Uterus (tissue), 2 donors: ENCODE measurements around the gene SPRY2.

Source experiments
- CTCF ChIP-seq, 4 experiments: fragments of 200-600 bp in 2 of 4; fragments of 450-650 bp in 2 of 4; sonication (generic) in 2 of 4; IDR thresholded peaks; one replicate each; pipeline ENCODE4 v1.5.1; 2016 to 2019; ENCODE audit warnings: antibody characterized with exemption in 4 of 4, mild to moderate bottlenecking in 2 of 4, moderate library complexity in 1 of 4
- POLR2A ChIP-seq, 2 donors: fragments of 450-650 bp; IDR thresholded peaks; one replicate each; pipeline ENCODE4 v1.6.1; 2016; ENCODE audit warnings: antibody characterized with exemption in 2 of 2, mild to moderate bottlenecking in 1 of 2, moderate library complexity in 1 of 2

DNA sequence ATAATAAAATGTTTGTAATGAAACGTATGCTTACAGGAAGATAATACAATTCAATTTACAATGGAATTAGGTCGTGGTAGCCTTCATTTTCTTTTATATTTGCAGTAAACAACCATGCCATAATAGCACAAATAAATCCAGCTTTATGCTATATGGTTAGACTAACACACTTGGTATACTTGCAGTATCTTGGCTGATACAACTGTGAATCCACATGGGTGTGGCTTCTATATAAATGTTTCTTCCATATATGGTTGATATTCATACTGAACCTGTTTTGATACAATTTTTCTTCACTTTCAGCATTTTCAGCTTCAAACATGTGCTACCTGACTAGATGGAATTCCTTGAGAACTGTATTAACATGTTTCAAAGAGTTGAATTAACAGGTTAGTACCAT, 20.4 kb upstream of the SPRY2 start:
- TF ChIP-seq CTCF (IDR thresholded peaks at IDR 0.05): no peak
- no peak for TF ChIP-seq POLR2A (IDR thresholded peaks at IDR 0.05)
